Endothelial cell of umbilical vein (primary cell): ENCODE data around the gene EBF4. TPM values are rescaled to one million over a fixed set of nuclear protein-coding genes. Genes with fewer than 3 reads are reported as not detected.

Source experiments
- BruUV-seq: library from RNA; stranded (reverse); fragments of 400-500 nt; replicated peaks from 2 replicates; lab custom pipeline; 2021; lab: Mats Ljungman, UMichigan
- CTCF ChIA-PET: fragments of 300-600, 350-600 bp; sonication (Branson Sonifier 250); formaldehyde crosslinking; loops from one replicate; lab custom pipeline; 2021; ENCODE audit warnings: antibody characterized with exemption, inconsistent platforms; lab: Charles Lee
- POLR2A ChIA-PET: fragments of 300-600, 350-600 bp; sonication (Branson Sonifier 250); formaldehyde crosslinking; loops from one replicate; lab custom pipeline; 2021; ENCODE audit warnings: antibody characterized with exemption, inconsistent platforms; lab: Charles Lee
- DNase-seq: peaks from one replicate; pipeline ENCODE4 v3.0.0-alpha.2; 2011; ENCODE audit warnings: low read depth, low spot score
- FAIRE-seq: peaks from 2 replicates; lab custom pipeline; 2011; peaks lifted over from hg19 to GRCh38; lab: Jason Lieb, UNC
- H2AFZ ChIP-seq: 2 replicates; pipeline ENCODE4 v1.6.0; 2012; ENCODE audit warnings: low read depth, low read length, control low read depth, inconsistent platforms
- H3K27ac ChIP-seq: 2 replicates; pipeline ENCODE4 v1.5.1; 2011; ENCODE audit warnings: low read depth, mild to moderate bottlenecking, control low read depth, low read length, moderate library complexity; ENCODE audit not compliant: insufficient read depth
- H3K27me3 ChIP-seq, 2 experiments: 2 replicates each; pipeline versions ENCODE4 v1.6.0 to v1.6.1; 2011; ENCODE audit warnings: low read length in 2 of 2, mixed read lengths in 1 of 2; ENCODE audit not compliant: control insufficient read depth in 2 of 2, insufficient read depth in 2 of 2
- H3K36me3 ChIP-seq, 2 experiments: 2 replicates in 1 of 2; 3 replicates in 1 of 2; pipeline ENCODE4 v1.5.1; 2011; ENCODE audit warnings: low read length in 2 of 2, mild to moderate bottlenecking in 1 of 2, moderate library complexity in 1 of 2; ENCODE audit not compliant: control insufficient read depth in 2 of 2, insufficient read depth in 2 of 2; ENCODE audit errors: extremely low read depth in 1 of 2
- H3K4me1 ChIP-seq: 3 replicates; pipeline ENCODE4 v1.5.1; 2011; ENCODE audit warnings: mild to moderate bottlenecking, low read length; ENCODE audit not compliant: control insufficient read depth, insufficient read depth; ENCODE audit errors: extremely low read depth
- H3K4me2 ChIP-seq: 2 replicates; pipeline ENCODE4 v1.6.1; 2011; ENCODE audit warnings: low read length, control low read depth, mixed read lengths; ENCODE audit not compliant: insufficient read depth
- H3K4me3 ChIP-seq, 3 experiments: fragments of 200-600 bp in 1 of 3; sonication (generic), shearing (Covaris generic) in 1 of 3; replicated peaks in 1 of 3; 2 replicates each; pipeline ENCODE4 v1.5.1; 2011 to 2016; ENCODE audit warnings: control low read depth in 3 of 3, low read length in 3 of 3, mild to moderate bottlenecking in 2 of 3, inconsistent platforms in 1 of 3, low read depth in 1 of 3, moderate library complexity in 1 of 3; ENCODE audit not compliant: insufficient read depth in 1 of 3
- H3K79me2 ChIP-seq: 2 replicates; pipeline ENCODE4 v1.6.0; 2012; ENCODE audit warnings: low read length, inconsistent platforms; ENCODE audit not compliant: control insufficient read depth, insufficient read depth
- H3K9ac ChIP-seq: replicated peaks from 2 replicates; pipeline ENCODE3; 2011; ENCODE audit warnings: low read length, control low read depth; ENCODE audit not compliant: insufficient read depth; ENCODE audit errors: extremely low read depth
- H3K9me1 ChIP-seq: replicated peaks from 3 replicates; pipeline ENCODE4 v1.6.0; 2011; ENCODE audit warnings: mild to moderate bottlenecking, low read length; ENCODE audit not compliant: control insufficient read depth, insufficient read depth; ENCODE audit errors: extremely low read depth
- H3K9me3 ChIP-seq: replicated peaks from 2 replicates; pipeline ENCODE4 v1.5.1; 2012; ENCODE audit warnings: low read length, inconsistent platforms; ENCODE audit not compliant: control insufficient read depth, insufficient read depth
- H4K20me1 ChIP-seq: replicated peaks from 2 replicates; pipeline ENCODE3; 2011; ENCODE audit warnings: mild to moderate bottlenecking, low read length; ENCODE audit not compliant: control insufficient read depth, insufficient read depth; ENCODE audit errors: extremely low read depth
- EZH2 ChIP-seq: IDR thresholded peaks from 2 replicates; pipeline ENCODE4 v1.6.1; 2012; ENCODE audit warnings: borderline replicate concordance, low read depth, mild to moderate bottlenecking, moderate library complexity, low read length, inconsistent platforms; ENCODE audit not compliant: severe bottlenecking
- FOS ChIP-seq: IDR thresholded peaks from 2 replicates; pipeline ENCODE4 v1.6.1; 2011; ENCODE audit warnings: mild to moderate bottlenecking, low read length, moderate library complexity, borderline replicate concordance; ENCODE audit not compliant: insufficient read depth
- GATA2 ChIP-seq: IDR thresholded peaks from 2 replicates; pipeline ENCODE4 v1.7.0; 2011; ENCODE audit warnings: low read depth, mild to moderate bottlenecking, moderate library complexity, mixed read lengths, low read length; ENCODE audit not compliant: insufficient read length, insufficient read depth
- JUN ChIP-seq: IDR thresholded peaks from 2 replicates; pipeline ENCODE4 v1.6.1; 2011; ENCODE audit warnings: borderline replicate concordance, low read depth; ENCODE audit not compliant: insufficient read length, insufficient read depth
- MYC ChIP-seq: IDR thresholded peaks from one replicate; pipeline ENCODE4 v1.6.1; 2011; ENCODE audit warnings: mild to moderate bottlenecking, low read depth, low read length
- POLR2A ChIP-seq: IDR thresholded peaks from 2 replicates; pipeline ENCODE4 v1.6.1; 2012; ENCODE audit warnings: low read depth, mild to moderate bottlenecking, control low read depth, low read length
- POLR2AphosphoS5 ChIP-seq: IDR thresholded peaks from 2 replicates; pipeline ENCODE4 v1.6.1; 2012; ENCODE audit warnings: low read depth, mild to moderate bottlenecking, control low read depth, low read length, moderate library complexity; ENCODE audit not compliant: insufficient read depth
- dilution Hi-C: fragments of 300-500 bp; cut with MboI; formaldehyde crosslinking; loops from one replicate; pipeline ENCODE4 v1.15.0; 2019; ENCODE audit warnings: low sequenced_read_pairs; ENCODE audit not compliant: extremely low pct_ligation_motif_present
- intact Hi-C: fragments of 100-400 bp; cut with micrococcal nuclease; formaldehyde crosslinking; loops from one replicate; pipeline ENCODE4 v1.10.0; 2022
- polyA plus RNA-seq, 4 experiments: library from polyadenylated mRNA; depleted of rRNA in 3 of 4; stranded (reverse) in 3 of 4; unstranded in 1 of 4; fragments of >200 nt; gene quantifications; 2 replicates each; pipeline versions ENCODE4 v1.2.1 to v1.2.3, GENCODE V29; 2011 to 2012; ENCODE audit warnings: missing spikeins in 1 of 4
- total RNA-seq: library from RNA; stranded (reverse); gene quantifications from 2 replicates; pipeline ENCODE4 v1.2.3, GENCODE V29; 2021
- TF ChIP-seq, protein P1 (sequence below): IDR thresholded peaks from 2 replicates; pipeline ENCODE4 v1.6.1; 2011; ENCODE audit not compliant: insufficient read depth, insufficient read length
- TF ChIP-seq, protein P2 (sequence below), 2 donors: IDR thresholded peaks; 1 replicate in 1 of 2; 2 replicates in 1 of 2; pipeline ENCODE4 v1.5.1; 2011; ENCODE audit warnings: low read length in 2 of 2, mild to moderate bottlenecking in 2 of 2, moderate library complexity in 2 of 2, control low read depth in 1 of 2, inconsistent platforms in 1 of 2, low read depth in 1 of 2; ENCODE audit not compliant: insufficient read depth in 1 of 2; ENCODE audit errors: extremely low read depth in 1 of 2

EBF4 gene
- total and polyA plus RNA-seq, 2 donors (not counting 3 experiments of a cell fraction or from before 2014, with no cell fraction given) = 2.7 to 3.4 TPM

DNA sequence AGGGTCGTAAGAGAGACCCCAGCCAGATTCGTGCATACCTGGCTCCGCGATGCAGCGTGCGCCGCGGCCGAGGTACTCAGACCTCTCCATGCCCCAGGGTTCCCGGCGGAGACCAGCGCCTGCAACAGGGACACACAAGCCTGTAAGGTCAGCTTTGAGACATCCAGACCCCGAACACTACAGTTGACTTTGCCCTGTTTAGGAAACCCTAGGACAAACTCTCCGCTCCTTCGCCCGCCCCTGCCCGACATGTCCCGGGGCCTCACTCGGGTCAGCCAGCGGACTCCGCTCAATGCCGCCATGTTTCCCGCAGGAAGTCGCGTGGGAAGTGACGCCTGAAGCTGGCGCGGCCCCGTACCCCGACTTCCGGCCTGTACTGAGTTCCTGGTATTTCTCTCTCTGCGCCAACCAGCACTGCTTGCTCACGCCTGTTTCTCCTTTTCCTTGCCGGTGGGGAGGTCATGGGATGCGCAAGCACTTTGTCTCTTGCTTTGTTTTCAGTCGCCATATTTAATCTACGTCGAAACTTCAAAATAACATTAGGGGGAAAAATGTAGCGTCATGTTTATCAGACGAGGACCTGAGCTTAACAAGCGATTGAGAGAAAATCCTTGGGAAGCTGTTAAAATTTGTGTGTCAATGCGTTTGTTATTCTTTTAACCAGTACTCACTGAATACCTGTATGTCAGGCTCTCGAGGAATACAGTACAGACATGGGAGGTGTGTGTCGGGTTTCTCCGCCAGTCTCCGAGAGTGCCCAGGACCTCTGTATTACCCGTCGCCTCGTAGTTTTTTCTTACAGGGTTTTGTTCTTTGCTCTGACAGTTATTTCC is 28.5 kb upstream of the EBF4 start, which contains the start of gene IDH3B:
Gene IDH3B (minus strand): TSS at position 330 of the 833 bp plus-strand sequence. CDS start 28 bp downstream, at position 302.
- dilution Hi-C loops = no loop called here
- no peaks in the 10 kb centered on the region for H3K9me1 ChIP-seq
- FAIRE-seq (peak; percentile 94), DNase-seq (peak; percentile 90)
- peaks cover 9% of the 10 kb centered on the region for H3K79me2 ChIP-seq
- peaks cover 0 to 16% of the 10 kb centered on the region in 2 experiments for H3K36me3 ChIP-seq
- H2AFZ ChIP-seq = peak within 1 kb of the TSS; percentile 49
- peak within 1 kb of the TSS; percentile 36 to 80 (median 62) for H3K4me3 ChIP-seq
- TF ChIP-seq, protein P1, sequence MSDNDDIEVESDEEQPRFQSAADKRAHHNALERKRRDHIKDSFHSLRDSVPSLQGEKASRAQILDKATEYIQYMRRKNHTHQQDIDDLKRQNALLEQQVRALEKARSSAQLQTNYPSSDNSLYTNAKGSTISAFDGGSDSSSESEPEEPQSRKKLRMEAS = peak; percentile 14
- TF ChIP-seq GATA2 = no peak
- TF ChIP-seq POLR2A = peak; percentile 93
- no peak for TF ChIP-seq EZH2
- peak; percentile 89 for TF ChIP-seq POLR2AphosphoS5
- TF ChIP-seq JUN = no peak
- TF ChIP-seq, protein P2, sequence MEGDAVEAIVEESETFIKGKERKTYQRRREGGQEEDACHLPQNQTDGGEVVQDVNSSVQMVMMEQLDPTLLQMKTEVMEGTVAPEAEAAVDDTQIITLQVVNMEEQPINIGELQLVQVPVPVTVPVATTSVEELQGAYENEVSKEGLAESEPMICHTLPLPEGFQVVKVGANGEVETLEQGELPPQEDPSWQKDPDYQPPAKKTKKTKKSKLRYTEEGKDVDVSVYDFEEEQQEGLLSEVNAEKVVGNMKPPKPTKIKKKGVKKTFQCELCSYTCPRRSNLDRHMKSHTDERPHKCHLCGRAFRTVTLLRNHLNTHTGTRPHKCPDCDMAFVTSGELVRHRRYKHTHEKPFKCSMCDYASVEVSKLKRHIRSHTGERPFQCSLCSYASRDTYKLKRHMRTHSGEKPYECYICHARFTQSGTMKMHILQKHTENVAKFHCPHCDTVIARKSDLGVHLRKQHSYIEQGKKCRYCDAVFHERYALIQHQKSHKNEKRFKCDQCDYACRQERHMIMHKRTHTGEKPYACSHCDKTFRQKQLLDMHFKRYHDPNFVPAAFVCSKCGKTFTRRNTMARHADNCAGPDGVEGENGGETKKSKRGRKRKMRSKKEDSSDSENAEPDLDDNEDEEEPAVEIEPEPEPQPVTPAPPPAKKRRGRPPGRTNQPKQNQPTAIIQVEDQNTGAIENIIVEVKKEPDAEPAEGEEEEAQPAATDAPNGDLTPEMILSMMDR (IDR thresholded peaks at IDR 0.05; ENCODE audit: extremely low read depth in 1 of 2, insufficient read depth in 1 of 2, low read depth in 1 of 2, low read length in 2 of 2) = no peak
- TF ChIP-seq FOS = no peak
- no peak for TF ChIP-seq MYC
- intact Hi-C loops = no loop called here
- H4K20me1 ChIP-seq = no peaks in the 10 kb centered on the region
- peak within 1 kb of the TSS; percentile 90 for H3K4me2 ChIP-seq
- peaks cover 8 to 11% of the 10 kb centered on the region in 2 experiments for H3K27me3 ChIP-seq
- ChIA-PET POLR2A (interaction anchor here (1.2 to 1.3 kb wide), 2 partner anchors 9 to 12 kb away, joined by 3 to 9 read pairs; partner anchors contain the start of gene NOP56), CTCF (interaction anchor here (0.8 to 1.3 kb wide), 2 partner anchors 10 to 17 kb away, joined by 3 read pairs; no protein-coding TSS in a partner anchor)
- BruUV-seq = TSS peak; percentile 100
- no peaks in the 10 kb centered on the region for H3K9me3 ChIP-seq
- peak within 1 kb of the TSS; percentile 78 for H3K9ac ChIP-seq
- H3K27ac ChIP-seq = peak within 1 kb of the TSS; percentile 54
- peaks cover 11% of the 10 kb centered on the region for H3K4me1 ChIP-seq
